ENCODE results near the gene ADIPOR1.

- TF ChIP-seq, protein P1, sequence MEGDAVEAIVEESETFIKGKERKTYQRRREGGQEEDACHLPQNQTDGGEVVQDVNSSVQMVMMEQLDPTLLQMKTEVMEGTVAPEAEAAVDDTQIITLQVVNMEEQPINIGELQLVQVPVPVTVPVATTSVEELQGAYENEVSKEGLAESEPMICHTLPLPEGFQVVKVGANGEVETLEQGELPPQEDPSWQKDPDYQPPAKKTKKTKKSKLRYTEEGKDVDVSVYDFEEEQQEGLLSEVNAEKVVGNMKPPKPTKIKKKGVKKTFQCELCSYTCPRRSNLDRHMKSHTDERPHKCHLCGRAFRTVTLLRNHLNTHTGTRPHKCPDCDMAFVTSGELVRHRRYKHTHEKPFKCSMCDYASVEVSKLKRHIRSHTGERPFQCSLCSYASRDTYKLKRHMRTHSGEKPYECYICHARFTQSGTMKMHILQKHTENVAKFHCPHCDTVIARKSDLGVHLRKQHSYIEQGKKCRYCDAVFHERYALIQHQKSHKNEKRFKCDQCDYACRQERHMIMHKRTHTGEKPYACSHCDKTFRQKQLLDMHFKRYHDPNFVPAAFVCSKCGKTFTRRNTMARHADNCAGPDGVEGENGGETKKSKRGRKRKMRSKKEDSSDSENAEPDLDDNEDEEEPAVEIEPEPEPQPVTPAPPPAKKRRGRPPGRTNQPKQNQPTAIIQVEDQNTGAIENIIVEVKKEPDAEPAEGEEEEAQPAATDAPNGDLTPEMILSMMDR (IDR thresholded peaks at IDR 0.05): peak; percentile 28 to 77 (median 66)
- peak; percentile 94 to 96 for TF ChIP-seq POLR2A (IDR thresholded peaks at IDR 0.05)
Observed at GRCh38 chr1:202926581-202927491, 31.3 kb downstream of the ADIPOR1 start, which contains the start of gene KLHL12.

Measured in Peyer's patch (tissue), 4 donors.